Ascending aorta (tissue), 2 donors: ENCODE measurements around the gene TCERG1. TPM values are rescaled to one million over a fixed set of nuclear protein-coding genes. Genes with fewer than 3 reads are reported as not detected.
A peak's percentile ranks its signal among the peaks of the same experiment; 100 is the strongest.

Experiments used
- DNase-seq, 2 donors: peaks; one replicate each; pipeline ENCODE4 v3.0.0-alpha.2; 2019; ENCODE audit warnings: low spot score in 2 of 2
- H3K27ac ChIP-seq, 2 donors: fragments of 200-600 bp; sonication (generic); one replicate each; pipeline ENCODE4 v1.5.1; 2016 to 2017; ENCODE audit warnings: mild to moderate bottlenecking in 1 of 2
- H3K27me3 ChIP-seq: fragments of 200-600 bp; sonication (generic); one replicate; pipeline ENCODE4 v1.5.1; 2017
- H3K36me3 ChIP-seq, 2 donors: fragments of 200-600 bp; sonication (generic); one replicate each; pipeline ENCODE4 v1.5.1; 2016
- H3K4me1 ChIP-seq, 2 donors: fragments of 200-600 bp; sonication (generic); one replicate each; pipeline ENCODE4 v1.5.1; 2016 to 2017; ENCODE audit warnings: mild to moderate bottlenecking in 1 of 2
- H3K4me3 ChIP-seq, 2 donors: fragments of 200-600 bp; sonication (generic); one replicate each; pipeline ENCODE4 v1.5.1; 2016 to 2017; ENCODE audit warnings: mild to moderate bottlenecking in 1 of 2
- H3K9me3 ChIP-seq, 2 donors: fragments of 200-600 bp; sonication (generic); one replicate each; pipeline ENCODE4 v1.5.1; 2016
- intact Hi-C: fragments of 100-400 bp; cut with DNase I; formaldehyde crosslinking; loops from one replicate; pipeline ENCODE4 v1.15.1; 2023
- total RNA-seq: library from RNA; depleted of rRNA; stranded (reverse); fragments of >200 nt; gene quantifications from one replicate; pipeline ENCODE4 v1.1.0, GENCODE V29; 2016
- TF ChIP-seq, protein P1 (sequence below), 3 experiments: fragments of 200-600 bp in 2 of 3; fragments of 450-650 bp in 1 of 3; sonication (generic) in 2 of 3; IDR thresholded peaks; one replicate each; pipeline ENCODE4 v1.5.1; 2016 to 2019; ENCODE audit warnings: antibody characterized with exemption in 3 of 3, mild to moderate bottlenecking in 1 of 3, moderate library complexity in 1 of 3

Gene TCERG1
- total RNA-seq, 1 donor from 2014 or later = 39.8 TPM

GRCh38 chr5:146440870-146441495 lies 6.2 kb upstream of the TCERG1 start:
- intact Hi-C loops = no loop called here
- Histone ChIP-seq H3K27me3 (no peaks in the 10 kb centered on the region), H3K9me3 (no peaks in the 10 kb centered on the region), H3K27ac (no peak overlapping the region), H3K36me3 (no peaks in the 10 kb centered on the region), H3K4me3 (no peak overlapping the region), H3K4me1 (no peaks in the 10 kb centered on the region)
- TF ChIP-seq, protein P1, sequence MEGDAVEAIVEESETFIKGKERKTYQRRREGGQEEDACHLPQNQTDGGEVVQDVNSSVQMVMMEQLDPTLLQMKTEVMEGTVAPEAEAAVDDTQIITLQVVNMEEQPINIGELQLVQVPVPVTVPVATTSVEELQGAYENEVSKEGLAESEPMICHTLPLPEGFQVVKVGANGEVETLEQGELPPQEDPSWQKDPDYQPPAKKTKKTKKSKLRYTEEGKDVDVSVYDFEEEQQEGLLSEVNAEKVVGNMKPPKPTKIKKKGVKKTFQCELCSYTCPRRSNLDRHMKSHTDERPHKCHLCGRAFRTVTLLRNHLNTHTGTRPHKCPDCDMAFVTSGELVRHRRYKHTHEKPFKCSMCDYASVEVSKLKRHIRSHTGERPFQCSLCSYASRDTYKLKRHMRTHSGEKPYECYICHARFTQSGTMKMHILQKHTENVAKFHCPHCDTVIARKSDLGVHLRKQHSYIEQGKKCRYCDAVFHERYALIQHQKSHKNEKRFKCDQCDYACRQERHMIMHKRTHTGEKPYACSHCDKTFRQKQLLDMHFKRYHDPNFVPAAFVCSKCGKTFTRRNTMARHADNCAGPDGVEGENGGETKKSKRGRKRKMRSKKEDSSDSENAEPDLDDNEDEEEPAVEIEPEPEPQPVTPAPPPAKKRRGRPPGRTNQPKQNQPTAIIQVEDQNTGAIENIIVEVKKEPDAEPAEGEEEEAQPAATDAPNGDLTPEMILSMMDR (IDR thresholded peaks at IDR 0.05) = no peak
- DNase-seq = no peak

DNA sequence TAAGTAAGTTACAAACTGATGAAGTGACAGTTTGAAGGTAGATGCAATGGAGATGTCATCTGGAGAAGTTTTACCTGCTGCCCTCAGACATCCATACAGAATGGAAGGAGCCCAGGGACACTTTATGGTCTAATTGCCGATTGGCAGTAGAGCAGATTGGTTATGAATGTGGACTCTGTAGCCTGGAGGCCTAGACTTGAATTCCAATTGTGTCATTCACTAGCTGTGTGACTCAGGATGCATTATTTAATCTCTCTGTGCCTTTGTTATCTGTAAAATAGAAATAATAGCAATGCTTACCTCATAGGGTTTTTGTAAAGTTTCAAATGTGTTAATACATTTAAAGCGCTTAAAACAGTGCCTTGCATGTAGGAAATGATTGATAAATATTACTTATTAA lies 5.2 kb upstream of the TCERG1 start:
- peaks cover 0 to 2% of the 10 kb centered on the region in 2 donors for H3K4me1 ChIP-seq
- no peak overlapping the region for H3K4me3 ChIP-seq
- no peaks in the 10 kb centered on the region for H3K36me3 ChIP-seq
- no peak for DNase-seq
- H3K9me3 ChIP-seq = no peaks in the 10 kb centered on the region
- H3K27me3 ChIP-seq = no peaks in the 10 kb centered on the region
- H3K27ac ChIP-seq = no peak overlapping the region
- TF ChIP-seq, protein P1 (IDR thresholded peaks at IDR 0.05) = no peak
- intact Hi-C loops = no loop called here

DNA sequence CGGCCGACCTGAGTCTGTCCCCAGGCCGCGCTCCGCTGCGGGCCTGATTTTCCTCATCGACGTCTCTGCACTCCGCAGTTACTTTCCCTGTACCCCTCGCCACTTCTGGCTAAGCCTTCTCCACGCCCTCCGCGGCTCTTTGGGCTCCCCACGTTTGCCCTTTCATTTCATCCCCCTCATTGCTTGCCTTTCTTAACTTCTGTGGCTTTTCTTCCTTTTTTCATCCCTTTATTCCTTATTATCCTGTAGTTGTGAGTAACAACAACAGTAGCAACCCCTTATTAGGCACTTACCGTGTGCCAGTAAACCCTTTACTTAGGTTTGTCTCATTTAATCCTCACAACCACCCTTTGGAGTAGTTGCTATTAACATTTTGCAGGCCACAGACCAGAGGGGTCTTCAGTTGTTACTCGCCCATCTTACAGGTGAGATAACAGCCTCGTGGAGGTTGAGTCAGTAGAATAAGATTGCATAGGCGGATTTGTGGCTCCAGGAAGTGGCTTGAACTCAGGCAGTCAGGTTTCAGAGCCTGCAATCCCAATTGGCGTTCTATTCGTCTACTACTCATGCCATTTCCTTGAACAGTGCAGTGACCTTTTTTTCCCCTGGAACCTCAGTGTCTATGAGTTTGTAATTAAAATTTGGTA lies 724 bp downstream of the TCERG1 start:
- TF ChIP-seq, protein P1 (IDR thresholded peaks at IDR 0.05) = no peak
- no peaks in the 10 kb centered on the region for H3K27me3 ChIP-seq
- H3K9me3 ChIP-seq = no peaks in the 10 kb centered on the region
- DNase-seq = no peak
- peak overlapping the region; percentile 75 for H3K27ac ChIP-seq
- peak overlapping the region; percentile 74 to 78 for H3K4me3 ChIP-seq
- no peaks in the 10 kb centered on the region for H3K36me3 ChIP-seq
- intact Hi-C loops = loop anchor here (1.0 kb wide), 2 partner anchors 245 to 266 kb away; partner anchors contain the start of genes LARS1 and RBM27
- peaks cover 0 to 11% of the 10 kb centered on the region in 2 donors for H3K4me1 ChIP-seq

GRCh38 chr5:146448783-146449519 lies 1.8 kb downstream of the TCERG1 start:
- H3K36me3 ChIP-seq = no peaks in the 10 kb centered on the region
- no peaks in the 10 kb centered on the region for H3K9me3 ChIP-seq
- H3K27ac ChIP-seq = no peak overlapping the region
- peak overlapping the region in 1 of 2 donors; percentile 74 for H3K4me3 ChIP-seq
- intact Hi-C loops = no loop called here
- TF ChIP-seq, protein P1 (IDR thresholded peaks at IDR 0.05) = no peak
- peaks cover 0 to 11% of the 10 kb centered on the region in 2 donors for H3K4me1 ChIP-seq
- DNase-seq = no peak
- H3K27me3 ChIP-seq = no peaks in the 10 kb centered on the region

DNA sequence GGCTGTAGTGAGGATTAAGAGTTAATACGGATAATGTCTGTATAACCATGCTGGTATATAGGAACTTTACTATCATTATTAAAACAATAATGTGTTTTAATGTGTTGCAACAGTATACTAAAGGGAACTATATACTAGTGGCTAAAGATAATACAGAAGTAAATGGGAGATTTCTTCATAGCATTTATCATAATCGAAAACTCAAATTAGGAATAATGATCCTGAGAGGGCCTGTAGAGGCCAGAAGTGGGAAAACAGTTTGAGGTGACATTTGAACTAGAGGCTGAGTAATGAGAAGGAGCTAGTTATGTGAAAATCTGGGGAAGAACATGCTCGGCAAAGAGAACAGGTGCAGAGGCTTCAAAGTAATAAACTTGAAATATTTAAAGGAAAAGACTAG lies 2.9 kb downstream of the TCERG1 start:
- peaks cover 0 to 11% of the 10 kb centered on the region in 2 donors for H3K4me1 ChIP-seq

More for the DNA sequence above, 2.9 kb downstream of the TCERG1 start:
- Histone ChIP-seq H3K4me3 (no peak overlapping the region), H3K27me3 (no peaks in the 10 kb centered on the region), H3K27ac (no peak overlapping the region), H3K36me3 (no peaks in the 10 kb centered on the region), H3K9me3 (no peaks in the 10 kb centered on the region)
- TF ChIP-seq, protein P1 (IDR thresholded peaks at IDR 0.05) = no peak
- DNase-seq = no peak
- intact Hi-C loops = no loop called here
